Fibroblast of peridontal ligament (primary cell): Measurements from ENCODE around the gene CCDC28B.
A peak's percentile ranks its signal among the peaks of the same experiment; 100 is the strongest.

Source experiments
- DNase-seq: peaks from one replicate; pipeline ENCODE4 v3.0.0-alpha.2; 2010; ENCODE audit errors: extremely low read depth

CCDC28B gene

DNA sequence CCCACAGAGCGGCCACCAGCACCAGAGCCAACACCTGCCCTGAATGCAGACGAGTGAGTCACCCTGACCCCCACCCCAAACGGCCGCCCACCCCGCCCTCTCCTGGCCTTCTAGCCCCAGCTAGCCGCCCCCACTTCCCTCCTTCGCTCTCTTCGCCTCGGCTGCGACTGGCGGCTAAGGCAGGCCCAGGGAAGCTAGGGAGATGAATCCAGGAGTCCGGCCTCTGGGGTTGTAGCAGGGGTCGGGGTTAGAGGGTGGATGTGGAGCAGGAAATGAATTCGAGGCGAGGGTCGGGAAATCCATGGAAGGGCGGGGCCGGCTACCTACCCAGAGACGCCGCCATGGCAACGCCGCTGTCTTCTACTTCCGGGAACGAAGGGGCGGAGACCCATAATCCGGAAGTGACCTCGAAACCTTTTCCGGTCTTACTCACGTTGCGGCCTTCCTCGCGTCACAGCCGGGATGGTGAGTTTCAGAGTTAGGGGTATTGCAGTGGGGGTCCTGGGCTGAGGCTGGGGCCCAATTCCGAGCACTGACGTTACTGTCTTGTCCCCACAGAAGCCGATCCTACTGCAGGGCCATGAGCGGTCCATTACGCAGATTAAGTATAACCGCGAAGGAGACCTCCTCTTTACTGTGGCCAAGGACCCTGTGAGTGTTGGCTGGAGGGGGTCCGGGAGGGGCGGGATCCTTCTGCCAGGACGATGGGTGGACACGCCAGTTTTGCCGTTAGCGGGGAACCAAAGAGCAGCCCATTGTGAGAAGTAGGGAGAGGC is 21.8 kb downstream of the CCDC28B start, which contains the start of the genes EIF3I and TMEM234:
TSS of gene EIF3I (plus strand) at position 428 of the 776 bp plus-strand sequence. CDS start at position 463, 35 bp downstream.
TSS of gene TMEM234 (minus strand) at position 374 of the 776 bp plus-strand sequence. CDS start at position 343, 31 bp downstream.
- peak; percentile 91 for DNase-seq

DNA sequence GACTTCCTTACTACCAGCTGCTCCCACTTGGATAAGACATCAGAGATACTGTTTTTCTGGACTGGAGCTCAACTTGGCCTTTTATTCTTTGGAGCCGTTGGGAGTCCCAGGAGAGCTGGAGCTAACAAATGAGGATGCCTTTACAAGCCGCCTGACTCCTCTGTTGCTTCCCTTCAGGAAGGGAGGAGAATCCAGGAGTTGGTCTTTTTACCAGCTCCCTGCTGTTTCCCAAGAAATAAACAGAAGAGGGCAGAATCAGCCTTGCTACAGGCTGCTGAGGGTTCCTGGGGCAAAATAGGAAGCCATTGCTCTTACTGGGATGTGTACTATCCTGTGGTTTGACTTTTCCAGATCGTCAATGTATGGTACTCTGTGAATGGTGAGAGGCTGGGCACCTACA is 23.3 kb downstream of the CCDC28B start:
- no peak for DNase-seq

DNA sequence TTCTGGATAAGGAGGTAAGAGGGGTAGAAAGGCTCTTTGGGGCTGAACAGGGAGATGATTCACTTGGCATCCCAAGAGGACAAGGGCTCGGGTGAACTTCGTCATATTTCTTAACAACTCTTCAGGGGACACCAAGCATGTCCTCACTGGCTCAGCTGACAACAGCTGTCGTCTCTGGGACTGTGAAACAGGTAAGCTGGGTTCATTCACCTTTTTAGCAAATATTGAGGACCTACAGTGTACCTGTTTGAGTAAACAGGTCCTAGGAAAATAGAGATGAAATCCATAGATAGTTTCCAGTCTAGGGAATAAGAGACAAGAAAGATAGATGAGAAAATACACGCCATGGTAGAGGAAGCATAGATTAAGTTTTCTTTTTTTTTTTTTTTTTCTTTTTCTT is 23.9 kb downstream of the CCDC28B start:
- DNase-seq, result no peak

DNA sequence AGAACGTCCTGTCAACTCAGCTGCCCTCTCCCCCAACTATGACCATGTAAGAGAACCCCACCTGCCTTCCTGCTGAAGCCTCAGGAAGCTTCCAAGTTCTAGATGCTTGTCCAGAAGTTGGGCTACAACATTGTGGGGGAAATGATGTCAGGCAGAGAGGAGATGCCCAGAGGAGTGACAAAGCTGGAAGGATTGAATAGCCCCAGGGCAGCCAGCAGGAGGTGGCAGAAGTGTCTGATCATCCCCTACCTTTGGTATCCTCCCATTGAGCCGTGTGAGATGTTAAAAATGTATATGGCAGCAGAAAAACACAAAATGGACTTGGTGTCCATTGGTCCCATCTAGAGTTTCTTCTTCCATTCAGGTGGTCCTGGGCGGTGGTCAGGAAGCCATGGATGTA is 28.4 kb downstream of the CCDC28B start:
- DNase-seq, result no peak

DNA sequence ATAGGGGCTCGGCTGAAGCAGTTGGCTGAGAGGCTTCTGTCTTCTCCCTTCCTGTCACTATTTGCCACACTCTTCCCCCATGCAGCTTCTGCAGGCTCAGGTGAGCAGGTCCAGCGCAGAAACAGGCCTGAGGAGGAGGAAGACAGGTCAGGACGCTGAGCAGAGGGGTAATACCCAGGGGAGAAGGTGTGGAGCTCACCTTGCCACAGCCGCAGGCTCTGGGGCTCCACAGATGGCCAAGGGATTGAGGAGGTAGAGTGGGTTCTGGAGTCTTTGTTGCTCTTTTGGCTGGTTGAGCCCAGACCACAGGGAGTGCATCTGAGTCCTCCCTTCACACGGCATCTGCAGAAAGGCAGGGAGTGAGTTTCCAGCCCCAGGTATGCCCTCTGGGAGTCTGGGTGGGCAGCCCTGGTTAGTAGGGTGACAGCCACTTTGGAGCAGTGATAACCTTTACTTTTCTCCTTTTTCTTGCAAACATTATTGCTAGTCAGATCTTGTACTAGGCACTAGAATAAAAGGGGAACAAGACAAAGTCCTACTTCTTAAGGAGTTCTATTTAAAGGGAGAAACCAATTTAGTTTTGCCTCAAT is 31.5 kb downstream of the CCDC28B start:
- no peak for DNase-seq

DNA sequence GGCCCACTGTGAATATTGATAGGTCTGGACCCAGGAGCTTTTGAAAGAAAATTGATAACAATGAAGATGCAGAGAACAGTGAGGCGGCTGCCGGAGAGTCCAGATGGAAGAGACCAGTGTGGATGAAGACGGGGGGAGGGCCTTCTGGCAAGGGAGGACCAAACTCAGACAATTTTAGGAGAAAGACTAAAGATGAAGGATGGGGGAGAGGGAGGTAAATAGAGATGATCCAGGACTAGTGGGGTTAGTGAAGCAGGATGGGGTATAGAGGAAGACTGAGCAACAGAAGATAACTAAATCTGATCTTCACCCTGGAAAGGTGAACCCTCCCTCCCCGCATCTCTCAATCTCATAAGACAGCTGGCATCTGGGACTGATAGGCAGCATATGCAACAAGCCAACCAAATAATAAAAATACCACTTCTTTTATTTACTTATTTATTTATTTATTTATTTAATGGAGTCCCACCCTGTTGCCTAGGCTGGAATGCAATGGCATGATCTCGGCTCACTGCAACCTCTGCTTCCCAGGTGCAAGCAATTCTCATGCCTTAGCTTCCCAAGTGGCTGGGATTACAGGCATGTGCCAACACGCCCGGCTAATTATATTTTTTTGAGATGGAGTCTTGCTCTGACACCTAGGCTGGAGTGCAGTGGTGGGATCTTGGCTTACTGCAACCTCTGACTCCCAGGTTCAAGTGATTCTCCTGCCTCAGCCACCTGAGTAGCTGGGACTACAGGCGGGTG is 32.3 kb downstream of the CCDC28B start:
- DNase-seq, result no peak

DNA sequence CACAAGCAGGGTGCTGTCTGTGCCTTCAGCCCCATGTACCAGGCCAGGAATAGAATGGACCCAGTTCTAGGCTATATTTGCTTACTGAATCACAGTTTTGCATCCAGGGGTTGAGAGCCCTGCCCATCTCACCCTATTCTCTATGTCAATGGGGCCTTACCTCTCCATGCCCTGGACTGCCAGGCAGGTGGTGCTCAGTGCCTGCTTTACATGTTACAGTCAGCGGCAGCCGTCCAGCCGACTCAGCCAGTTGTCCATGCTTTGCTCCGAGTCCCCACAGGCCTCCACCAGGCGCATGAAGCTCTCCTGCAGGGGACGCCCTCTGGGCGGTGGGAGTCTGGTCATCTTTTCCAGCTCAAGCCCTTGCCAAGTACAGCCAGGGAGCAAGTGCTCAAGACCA is 34.4 kb downstream of the CCDC28B start:
- no peak for DNase-seq

DNA sequence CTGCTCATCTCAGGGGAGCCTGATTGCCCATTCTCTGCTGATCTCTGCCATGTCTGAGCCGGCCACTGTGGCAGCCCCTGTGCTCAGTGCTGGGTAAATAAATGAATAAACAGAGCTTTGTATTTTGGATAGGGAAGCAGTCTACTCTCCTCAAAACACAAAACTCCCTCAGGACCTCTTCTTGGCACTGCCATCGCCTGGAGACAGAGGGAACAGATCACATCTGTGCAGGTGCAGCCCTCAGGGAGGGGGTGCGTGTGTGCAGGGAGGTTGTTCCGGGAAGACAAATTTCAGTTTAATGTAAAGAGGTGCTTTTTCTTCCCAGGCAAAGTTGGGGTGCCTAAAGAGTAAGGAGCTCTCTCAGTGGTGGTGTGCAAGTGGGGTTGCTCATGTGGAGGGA is 38.9 kb downstream of the CCDC28B start:
- no peak for DNase-seq

DNA sequence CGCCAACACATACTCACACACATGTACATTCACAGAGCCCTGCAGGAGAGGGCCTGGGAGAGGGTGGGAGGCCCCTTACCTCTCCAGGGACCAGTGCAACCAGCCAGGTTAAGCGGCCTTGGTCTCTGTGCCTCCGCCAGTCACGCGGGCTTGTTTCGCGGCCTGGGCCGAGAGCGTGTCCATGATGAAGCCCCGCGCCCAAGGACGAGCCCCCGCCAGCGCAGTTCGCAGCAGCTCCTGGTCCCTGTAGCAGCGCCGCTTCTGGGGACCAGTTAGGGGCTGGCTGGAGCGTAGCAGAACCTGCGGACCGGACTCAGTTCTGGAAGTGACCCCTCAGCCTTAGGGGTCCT is 39.4 kb downstream of the CCDC28B start:
- no peak for DNase-seq

DNA sequence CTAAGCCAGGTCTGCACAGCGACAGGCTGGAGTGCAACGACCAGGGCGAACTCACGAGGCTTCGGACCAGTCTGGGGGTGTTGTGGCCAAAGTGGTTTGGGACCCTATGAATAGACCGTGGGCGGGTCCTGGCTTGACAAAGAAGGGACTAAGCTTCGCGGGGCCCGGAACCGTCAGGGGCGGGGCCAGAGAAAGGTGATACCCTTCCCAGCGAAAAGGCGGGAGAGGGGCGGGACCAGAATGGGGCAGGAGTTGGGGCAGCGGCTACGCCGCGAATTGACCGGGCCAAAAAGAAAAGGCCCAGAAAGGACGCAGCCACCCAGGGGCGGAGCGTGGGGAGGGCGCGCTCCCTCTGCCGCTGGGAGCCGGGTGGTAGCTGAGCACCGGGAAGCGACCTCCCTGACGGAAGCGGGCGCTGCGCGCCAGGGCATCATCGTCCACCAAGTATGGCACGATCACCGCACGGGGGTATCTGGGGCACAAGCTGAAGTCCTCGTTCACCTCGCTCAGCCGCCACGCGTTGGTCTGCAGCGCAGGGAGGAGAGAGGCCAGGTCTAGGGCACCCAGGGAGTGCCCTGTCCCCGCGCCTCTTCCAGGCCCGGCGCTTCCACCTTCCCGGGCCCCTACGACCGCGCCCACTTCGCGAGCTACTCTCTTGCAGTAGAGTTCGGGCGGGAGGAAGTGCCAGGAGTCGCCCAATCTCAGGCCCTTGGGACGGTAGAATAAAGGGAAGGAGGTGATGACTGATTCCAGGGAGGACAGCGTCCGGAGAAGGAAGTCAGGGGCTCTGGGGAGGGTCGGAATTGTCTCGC is 40.0 kb downstream of the CCDC28B start:
- DNase-seq, result peak; percentile 52

DNA sequence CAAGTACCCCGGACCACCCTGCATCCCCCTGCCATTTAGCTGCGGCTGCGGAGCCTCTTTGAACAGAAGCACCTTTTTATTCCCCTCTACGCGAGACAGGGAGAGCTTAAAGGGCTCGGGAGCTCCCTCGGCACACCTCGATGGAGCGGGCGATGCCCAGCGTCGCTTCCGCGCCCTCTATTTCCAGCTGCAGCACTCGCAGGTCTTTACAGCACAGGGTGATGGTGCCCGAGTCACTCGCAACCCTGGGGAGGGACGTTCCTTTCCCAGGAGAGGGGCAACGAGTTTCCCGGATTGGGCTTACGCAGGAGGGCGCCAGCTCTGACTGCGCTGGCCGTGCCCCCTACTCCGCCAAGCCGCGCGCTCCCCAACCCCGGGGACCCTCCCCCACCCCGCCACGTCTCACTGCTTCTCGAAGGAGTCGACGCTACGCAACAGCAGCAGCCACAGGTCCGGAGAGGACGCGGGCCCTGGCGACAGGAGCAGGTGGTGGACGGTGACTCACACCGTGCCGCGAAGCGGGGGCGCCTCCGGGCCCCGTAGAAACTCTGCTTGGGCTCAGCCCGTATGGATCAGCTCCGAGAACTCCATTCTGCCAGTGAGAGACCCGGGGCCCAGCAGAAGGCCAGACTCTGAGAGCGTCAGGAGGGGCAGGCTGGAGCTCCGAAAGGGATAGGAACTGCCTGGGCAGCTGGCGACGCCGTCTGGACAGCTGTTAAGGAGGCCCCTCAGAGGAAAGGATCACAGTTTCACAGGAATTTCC is 40.8 kb downstream of the CCDC28B start:
- peak; percentile 53 for DNase-seq

DNA sequence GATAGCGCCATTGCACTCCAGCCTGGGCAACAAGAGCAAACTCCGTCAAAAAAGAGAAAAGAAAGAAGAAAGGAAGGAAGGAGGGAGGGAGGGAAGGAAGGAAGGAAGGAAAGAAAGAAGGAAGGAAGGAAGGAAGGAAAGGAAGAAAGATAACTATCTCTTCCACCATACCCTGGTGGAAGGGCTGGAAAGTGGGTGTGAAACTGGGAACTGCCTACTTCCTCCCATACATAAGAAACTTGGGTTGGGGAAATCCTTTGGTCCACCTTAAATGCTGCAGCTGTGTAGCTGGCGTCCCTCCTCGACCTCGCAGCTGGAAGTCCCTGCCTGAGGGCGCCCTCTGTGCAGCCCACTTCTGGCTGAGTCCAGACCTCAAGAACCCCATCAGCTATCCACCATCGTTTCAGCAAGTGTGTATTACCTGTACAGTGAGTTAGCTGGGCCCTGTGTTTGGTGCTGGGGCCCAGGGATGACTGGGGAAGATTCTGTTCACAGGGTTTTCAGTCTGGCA is 42.0 kb downstream of the CCDC28B start:
- DNase-seq, result peak; percentile 20

DNA sequence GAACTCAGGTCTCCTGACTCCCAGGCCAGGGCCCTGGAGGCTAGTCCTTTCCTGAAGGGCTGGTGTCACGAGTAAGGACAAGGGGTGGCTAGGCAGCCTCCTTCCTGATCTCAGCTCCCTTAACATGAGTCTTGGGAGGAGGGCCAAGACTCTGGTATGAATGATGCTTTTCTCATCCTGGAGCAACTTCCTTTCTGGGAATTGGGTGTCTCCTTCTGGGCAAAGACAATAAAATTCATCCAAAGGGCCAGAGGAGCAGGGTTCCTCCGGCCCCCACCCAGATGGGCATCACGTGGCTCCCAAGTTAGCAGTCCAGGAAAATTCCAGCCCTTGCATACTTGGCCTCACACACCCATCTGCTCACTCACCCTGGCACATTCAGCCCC is 46.5 kb downstream of the CCDC28B start, which contains the start of gene FAM167B:
TSS of gene FAM167B (plus strand) at position 335 of the 386 bp plus-strand sequence. CDS start 200 bp downstream, outside the sequence.
- peak; percentile 90 for DNase-seq

DNA sequence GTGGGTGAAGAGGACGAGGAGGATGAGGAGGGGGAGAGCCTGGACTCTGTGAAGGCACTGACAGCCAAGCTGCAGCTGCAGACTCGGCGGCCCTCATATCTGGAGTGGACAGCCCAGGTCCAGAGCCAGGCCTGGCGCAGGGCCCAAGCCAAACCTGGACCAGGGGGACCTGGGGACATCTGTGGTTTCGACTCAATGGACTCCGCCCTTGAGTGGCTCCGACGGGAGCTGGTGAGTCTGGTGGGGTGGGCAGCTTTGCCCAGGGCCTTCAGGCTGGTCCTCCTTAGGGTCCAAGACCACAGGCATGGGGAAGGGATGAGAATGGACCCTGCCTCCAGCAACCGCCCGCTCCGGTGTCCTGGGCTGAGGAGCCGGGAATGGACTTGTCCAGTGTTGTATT is 47.1 kb downstream of the CCDC28B start:
- DNase-seq, result no peak

DNA sequence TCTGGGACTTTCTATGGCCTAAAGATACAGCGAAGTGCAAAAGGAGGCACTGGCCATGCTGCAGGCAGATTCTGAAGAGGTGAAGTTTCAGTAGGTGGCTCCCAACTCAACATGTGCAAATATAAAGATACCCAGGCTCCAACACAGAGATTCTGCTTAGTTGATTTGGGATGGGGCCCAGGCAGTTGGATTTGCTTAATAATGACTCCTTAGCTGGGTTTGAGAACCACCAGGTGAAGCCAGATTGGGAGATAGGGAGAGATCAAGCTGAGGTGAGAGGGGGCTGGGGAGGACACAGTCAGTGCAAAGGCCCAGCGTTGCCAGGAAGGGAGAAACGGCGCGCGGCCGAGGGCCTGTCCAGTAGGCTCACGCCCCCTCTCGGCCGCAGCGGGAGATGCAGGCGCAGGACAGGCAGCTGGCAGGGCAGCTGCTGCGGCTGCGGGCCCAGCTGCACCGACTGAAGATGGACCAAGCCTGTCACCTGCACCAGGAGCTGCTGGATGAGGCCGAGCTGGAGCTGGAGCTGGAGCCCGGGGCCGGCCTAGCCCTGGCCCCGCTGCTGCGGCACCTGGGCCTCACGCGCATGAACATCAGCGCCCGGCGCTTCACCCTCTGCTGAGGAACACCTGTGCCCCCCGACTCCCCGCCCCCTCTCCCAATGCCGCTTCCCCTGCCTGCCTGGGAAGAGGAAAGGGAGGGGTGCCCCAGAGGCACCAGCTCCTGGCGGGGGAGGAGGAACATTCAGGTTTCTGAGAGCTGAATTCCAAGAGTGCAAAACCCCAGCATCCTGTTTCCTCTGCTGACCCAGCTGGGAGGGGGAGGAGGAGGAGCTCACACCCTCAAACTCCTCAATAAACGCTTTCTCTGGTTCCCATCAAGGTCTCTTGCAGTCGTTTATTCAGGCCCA is 47.8 kb downstream of the CCDC28B start:
- peak; percentile 49 for DNase-seq

DNA sequence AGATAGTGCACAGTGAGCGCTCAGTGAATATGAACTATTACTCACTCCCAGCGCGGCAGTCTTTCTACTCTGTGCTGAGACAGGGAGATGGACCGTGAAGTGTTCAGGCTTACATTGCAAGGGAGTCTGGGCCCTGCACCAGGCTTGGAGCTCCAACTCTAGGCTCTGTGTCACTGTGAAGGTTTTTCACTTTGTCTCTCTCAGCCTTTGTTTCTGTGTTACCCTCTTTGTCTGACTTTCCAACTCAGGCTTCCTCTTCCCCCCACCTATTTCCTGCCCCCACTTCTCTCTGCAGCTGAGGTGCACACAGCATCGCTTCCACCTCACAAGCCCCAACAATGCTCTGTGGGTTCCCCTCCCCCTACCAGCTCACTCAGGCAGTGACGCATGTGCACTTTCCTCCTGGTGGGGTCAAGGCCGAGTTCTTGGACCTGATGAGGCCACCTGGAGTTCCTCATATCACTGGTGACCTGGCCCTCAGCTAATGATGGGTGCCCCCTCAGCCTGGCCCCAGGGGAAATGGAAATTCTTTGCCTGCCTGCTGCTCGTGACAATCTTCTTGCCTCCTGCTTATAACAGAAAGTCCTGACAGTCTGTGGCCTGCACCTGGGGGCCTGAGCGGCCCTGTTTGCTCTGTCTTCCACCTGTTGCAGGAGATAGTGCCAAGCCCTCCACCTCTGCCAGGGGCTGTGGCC is 49.6 kb downstream of the CCDC28B start:
- no peak for DNase-seq

DNA sequence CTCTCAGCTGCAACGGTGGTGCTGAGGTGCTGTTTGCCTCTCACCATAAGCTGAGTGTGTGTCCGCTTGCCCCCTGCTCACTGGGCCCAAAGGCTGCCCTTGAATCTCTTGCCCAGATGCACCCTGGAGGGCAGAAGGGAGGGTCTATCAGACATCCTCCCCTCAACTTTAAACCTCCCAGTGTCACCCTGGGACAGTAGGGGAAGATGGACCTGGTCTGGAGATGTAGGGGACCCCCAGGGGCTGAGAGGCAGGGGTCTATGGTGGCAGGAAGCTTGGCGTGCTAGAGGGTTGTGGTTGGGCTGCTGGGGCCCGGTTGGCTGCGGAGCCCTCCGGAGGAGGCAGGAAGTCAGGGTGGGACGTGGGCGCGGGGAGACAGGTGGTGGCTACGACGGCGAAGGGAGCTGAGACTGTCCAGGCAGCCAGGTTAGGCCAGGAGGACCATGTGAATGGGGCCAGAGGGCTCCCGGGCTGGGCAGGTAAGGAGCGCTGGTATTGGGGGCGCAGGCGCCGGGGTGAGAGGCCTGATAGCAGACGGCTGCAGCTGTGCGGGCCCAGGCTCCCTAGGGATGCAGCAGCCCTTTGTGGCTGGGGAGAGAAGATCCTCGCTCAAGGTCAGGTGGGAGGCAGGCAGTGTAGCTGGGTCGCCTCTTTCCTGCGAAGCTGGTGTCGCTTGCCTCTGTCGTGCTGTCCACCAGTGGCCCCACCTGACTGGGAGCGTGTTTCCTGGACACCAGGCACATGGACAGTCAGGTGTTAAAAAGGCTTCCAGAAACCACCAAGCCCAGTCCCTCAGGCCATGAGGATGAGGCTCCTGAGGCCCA is 50.7 kb downstream of the CCDC28B start, which contains the start of gene LCK:
TSS of gene LCK (plus strand) at position 373 of the 824 bp plus-strand sequence. CDS start 23,065 bp downstream, outside the sequence.
- DNase-seq, result no peak
